Stomach (tissue), 4 donors: ENCODE data around the gene SPIRE2.

Experiments
- EP300 ChIP-seq: sonication (generic); formaldehyde crosslinking; IDR thresholded peaks from one replicate; pipeline ENCODE4 v1.6.1; 2017; ENCODE audit warnings: antibody characterized with exemption
- POLR2A ChIP-seq, 4 donors: fragments of 450-650 bp; IDR thresholded peaks; one replicate each; pipeline ENCODE4 v1.6.1; 2016; ENCODE audit warnings: antibody characterized with exemption in 4 of 4, control low read depth in 2 of 4, mild to moderate bottlenecking in 1 of 4, moderate library complexity in 1 of 4
- POLR2AphosphoS5 ChIP-seq, 3 donors: sonication (generic); formaldehyde crosslinking; IDR thresholded peaks; one replicate each; pipeline ENCODE4 v1.6.1; 2016; ENCODE audit warnings: antibody characterized with exemption in 3 of 3
- TF ChIP-seq, protein P1 (sequence below), 7 experiments: fragments of 450-650 bp in 4 of 7; fragments of 200-600 bp in 3 of 7; sonication (generic) in 3 of 7; IDR thresholded peaks; one replicate each; pipeline ENCODE4 v1.5.1; 2016 to 2019; ENCODE audit warnings: antibody characterized with exemption in 7 of 7, control low read depth in 2 of 7, mild to moderate bottlenecking in 1 of 7

DNA sequence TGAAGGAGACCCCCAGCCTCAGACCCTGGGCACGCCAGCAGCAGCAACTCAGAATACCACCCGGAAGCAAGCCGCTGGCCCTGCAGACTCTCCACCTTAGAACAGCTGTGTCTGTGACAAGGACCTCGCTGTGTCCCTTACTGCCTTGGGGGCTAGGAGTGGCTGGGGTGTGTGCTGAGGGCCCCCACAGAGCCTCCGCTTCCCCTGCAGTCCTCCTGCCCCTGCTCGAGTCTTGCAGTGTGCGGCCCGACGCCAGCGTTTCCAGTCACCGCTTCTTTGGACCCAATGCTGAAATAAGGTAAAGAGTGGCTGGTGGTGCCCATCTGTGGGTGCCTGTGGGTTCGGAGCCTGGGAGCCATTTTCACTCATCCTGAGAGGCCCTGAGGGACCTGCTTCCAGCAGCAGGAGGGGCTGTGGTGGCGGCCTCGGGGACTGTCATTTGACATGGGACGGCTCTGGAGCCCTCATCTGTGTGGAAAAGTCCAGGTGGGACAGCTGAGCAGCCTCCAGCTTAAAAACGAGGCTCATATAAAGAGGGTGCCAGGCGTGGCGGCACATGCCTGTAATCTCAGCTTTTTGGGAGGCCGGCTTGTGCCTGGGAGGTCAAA lies 75.7 kb downstream of the SPIRE2 start:
- TF ChIP-seq, protein P1, sequence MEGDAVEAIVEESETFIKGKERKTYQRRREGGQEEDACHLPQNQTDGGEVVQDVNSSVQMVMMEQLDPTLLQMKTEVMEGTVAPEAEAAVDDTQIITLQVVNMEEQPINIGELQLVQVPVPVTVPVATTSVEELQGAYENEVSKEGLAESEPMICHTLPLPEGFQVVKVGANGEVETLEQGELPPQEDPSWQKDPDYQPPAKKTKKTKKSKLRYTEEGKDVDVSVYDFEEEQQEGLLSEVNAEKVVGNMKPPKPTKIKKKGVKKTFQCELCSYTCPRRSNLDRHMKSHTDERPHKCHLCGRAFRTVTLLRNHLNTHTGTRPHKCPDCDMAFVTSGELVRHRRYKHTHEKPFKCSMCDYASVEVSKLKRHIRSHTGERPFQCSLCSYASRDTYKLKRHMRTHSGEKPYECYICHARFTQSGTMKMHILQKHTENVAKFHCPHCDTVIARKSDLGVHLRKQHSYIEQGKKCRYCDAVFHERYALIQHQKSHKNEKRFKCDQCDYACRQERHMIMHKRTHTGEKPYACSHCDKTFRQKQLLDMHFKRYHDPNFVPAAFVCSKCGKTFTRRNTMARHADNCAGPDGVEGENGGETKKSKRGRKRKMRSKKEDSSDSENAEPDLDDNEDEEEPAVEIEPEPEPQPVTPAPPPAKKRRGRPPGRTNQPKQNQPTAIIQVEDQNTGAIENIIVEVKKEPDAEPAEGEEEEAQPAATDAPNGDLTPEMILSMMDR (IDR thresholded peaks at IDR 0.05) = no peak
- no peak for TF ChIP-seq POLR2A (IDR thresholded peaks at IDR 0.05)
- TF ChIP-seq EP300 = no peak
- no peak for TF ChIP-seq POLR2AphosphoS5 (IDR thresholded peaks at IDR 0.05)
